GM12878 (cell line): ENCODE data around the gene SPRED2. TPM values are rescaled to one million over a fixed set of nuclear protein-coding genes. Genes with fewer than 3 reads are reported as not detected.

ENCODE experiments used
- ATAC-seq: fragments of 200-7000 bp; cut with Tn5 transposase; 3 replicates; pipeline ENCODE4 v1.9.1; 2020; ENCODE audit warnings: mild to moderate bottlenecking, moderate library complexity
- BruUV-seq: library from RNA; stranded (reverse); fragments of 400-500 nt; replicated peaks from 2 replicates; lab custom pipeline; 2021; lab: Mats Ljungman, UMichigan
- CTCF ChIA-PET: fragments of 300-600 bp; sonication (Branson Sonifier 250); formaldehyde crosslinking; extraction: SDS; loops from one replicate; lab custom pipeline; 2021; ENCODE audit warnings: inconsistent platforms; lab: Yijun Ruan, JAX
- POLR2A ChIA-PET: fragments of 350-600 bp; formaldehyde crosslinking; extraction: SDS; loops from one replicate; lab custom pipeline; 2021; ENCODE audit warnings: inconsistent platforms; lab: Charles Lee
- RAD21 ChIA-PET: fragments of 300-600 bp; sonication (Branson Sonifier 250); formaldehyde crosslinking; loops from one replicate; lab custom pipeline; 2023; ENCODE audit warnings: antibody characterized with exemption; ENCODE audit not compliant: unreplicated experiment; lab: Charles Lee
- SMC1A ChIA-PET: fragments of 300-600 bp; sonication (Branson Sonifier 250); formaldehyde crosslinking; loops from one replicate; lab custom pipeline; 2023; ENCODE audit not compliant: unreplicated experiment, uncharacterized antibody; lab: Charles Lee
- DNase-seq: peaks from one replicate; pipeline ENCODE4 v3.0.0-alpha.2; 2011; ENCODE audit warnings: low read depth, low spot score
- FAIRE-seq: peaks from 3 replicates; lab custom pipeline; 2011; peaks lifted over from hg19 to GRCh38; lab: Jason Lieb, UNC
- H2AFZ ChIP-seq: 2 replicates; pipeline ENCODE4 v1.6.0; 2011; ENCODE audit warnings: low read depth, low read length, control low read depth; ENCODE audit not compliant: control insufficient read depth
- H3K27ac ChIP-seq: 2 replicates; pipeline ENCODE4 v1.5.1; 2011; ENCODE audit warnings: control low read depth; ENCODE audit not compliant: control insufficient read depth, insufficient read depth
- H3K27me3 ChIP-seq, 2 experiments: replicated peaks in 1 of 2; 2 replicates each; pipeline versions ENCODE4 v1.6.0 to v1.6.1; 2011; ENCODE audit warnings: low read length in 1 of 2; ENCODE audit not compliant: control insufficient read depth in 2 of 2, insufficient read depth in 2 of 2
- H3K36me3 ChIP-seq, 2 experiments: 2 replicates each; pipeline ENCODE4 v1.5.1; 2011; ENCODE audit warnings: low read length in 1 of 2; ENCODE audit not compliant: control insufficient read depth in 2 of 2, insufficient read depth in 2 of 2
- H3K4me1 ChIP-seq: 2 replicates; pipeline ENCODE4 v1.6.1; 2011; ENCODE audit warnings: mild to moderate bottlenecking, low read length, moderate library complexity, mixed read lengths; ENCODE audit not compliant: control insufficient read depth, insufficient read depth
- H3K4me2 ChIP-seq: 2 replicates; pipeline ENCODE4 v1.6.0; 2011; ENCODE audit warnings: control low read depth; ENCODE audit not compliant: control insufficient read depth, insufficient read depth
- H3K4me3 ChIP-seq: fragments of 200-600 bp; sonication (generic); 2 replicates; pipeline ENCODE4 v1.5.1; 2016
- H3K79me2 ChIP-seq: 2 replicates; pipeline ENCODE4 v1.6.0; 2011; ENCODE audit warnings: low read length; ENCODE audit not compliant: control insufficient read depth, insufficient read depth
- H3K9ac ChIP-seq: 2 replicates; pipeline ENCODE4 v1.8.0; 2011; ENCODE audit warnings: low read length, control low read depth, mixed read lengths; ENCODE audit not compliant: control insufficient read depth, insufficient read depth
- H3K9me3 ChIP-seq: replicated peaks from 3 replicates; pipeline ENCODE4 v1.5.1; 2011; ENCODE audit warnings: mild to moderate bottlenecking, low read length; ENCODE audit not compliant: control insufficient read depth, insufficient read depth
- H4K20me1 ChIP-seq: 2 replicates; pipeline ENCODE4 v1.6.0; 2011; ENCODE audit not compliant: control insufficient read depth, insufficient read depth
- CBX5 ChIP-seq: sonication (generic); IDR thresholded peaks from 2 replicates; pipeline ENCODE4 v1.6.1; 2016; ENCODE audit warnings: low read depth, moderate library complexity, mild to moderate bottlenecking, inconsistent platforms
- MTA2 ChIP-seq: fragments of 450-650 bp; IDR thresholded peaks from 2 replicates; pipeline ENCODE4 v1.6.1; 2016; ENCODE audit warnings: low read depth, mild to moderate bottlenecking, moderate library complexity
- NFYB ChIP-seq: IDR thresholded peaks from 2 replicates; pipeline ENCODE4 v1.6.1; 2011; ENCODE audit warnings: low read depth, mild to moderate bottlenecking, low read length, improper control_type of control experiment, moderate library complexity; ENCODE audit not compliant: insufficient read depth
- RELA ChIP-seq: fragments of 450-650 bp; IDR thresholded peaks from 2 replicates; pipeline ENCODE4 v1.8.0; 2014; ENCODE audit warnings: borderline replicate concordance; ENCODE audit not compliant: partially characterized antibody
- RUNX3 ChIP-seq: IDR thresholded peaks from 2 replicates; pipeline ENCODE4 v1.6.1; 2012; ENCODE audit warnings: low read length, inconsistent platforms
- SP1 ChIP-seq: IDR thresholded peaks from one replicate; pipeline ENCODE4 v1.6.1; 2011; ENCODE audit warnings: low read depth, low read length
- ZBTB4 ChIP-seq: fragments of 450-650 bp; formaldehyde crosslinking; IDR thresholded peaks from 2 replicates; pipeline ENCODE4 v1.4.0; 2022; ENCODE audit warnings: mild to moderate bottlenecking, moderate library complexity
- ZBTB40 ChIP-seq: fragments of 450-650 bp; IDR thresholded peaks from 2 replicates; pipeline ENCODE4 v1.6.1; 2016; ENCODE audit warnings: mild to moderate bottlenecking, moderate library complexity, borderline replicate concordance
- ZNF207 ChIP-seq: fragments of 450-650 bp; IDR thresholded peaks from 2 replicates; pipeline ENCODE4 v1.6.1; 2014; ENCODE audit warnings: antibody characterized with exemption, mild to moderate bottlenecking, borderline replicate concordance
- WGBS: methylation state at CpG from one replicate; pipeline ENCODE4 v1.1.6; 2016; ENCODE audit warnings: low lambda C conversion rate; ENCODE audit not compliant: insufficient replicate concordance, insufficient coverage; ENCODE audit errors: missing lambda C conversion rate; 5-methylcytosine and 5-hydroxymethylcytosine counted together
- in situ Hi-C: fragments of 300-500 bp; cut with MboI; formaldehyde crosslinking; loops from 9 replicates; pipeline ENCODE4 v1.14.3; 2018; ENCODE audit warnings: mixed read lengths
- intact Hi-C: fragments of 100-400 bp; cut with micrococcal nuclease; formaldehyde crosslinking; loops from one replicate; pipeline ENCODE4 v1.14.2; 2022; ENCODE audit not compliant: unreplicated experiment
- polyA plus RNA-seq, 11 experiments: library from polyadenylated mRNA; depleted of rRNA in 4 of 11; unstranded in 6 of 11; stranded (reverse) in 5 of 11; fragments of >200 nt; fragmentation: Nextera tagmentation in 4 of 11; fragmentation: Illumina TruSeq in 1 of 11; extraction: Ambion mirVana in 4 of 11; extraction: Trizol in 1 of 11; gene quantifications; 1 replicate in 1 of 11; 2 replicates in 10 of 11; pipeline versions ENCODE4 v1.2.1 to v1.2.3, GENCODE V29; 2011 to 2016; ENCODE audit warnings: inconsistent platforms in 2 of 11, missing spikeins in 2 of 11, low read depth in 1 of 11
- total RNA-seq, 4 experiments: library from RNA; depleted of rRNA in 3 of 4; stranded (reverse); fragments of >200 nt in 3 of 4; fragmentation: Illumina TruSeq in 1 of 4; extraction: Trizol in 1 of 4; gene quantifications; 2 replicates each; pipeline versions ENCODE4 v1.2.1 to v1.2.3, GENCODE V29; 2013 to 2021

The SPRED2 gene
- total and polyA plus RNA-seq, 10 of the 15 experiments (the other 5 are each of a cell fraction or from before 2014, with no cell fraction given) = 3.0 to 23.9 (median 9.7) TPM

GRCh38 chr2:65355186-65355831 is 77.1 kb downstream of the SPRED2 start:
- no peaks in the 10 kb centered on the region for H4K20me1 ChIP-seq
- no TSS peak for BruUV-seq
- FAIRE-seq = no peak
- peaks cover 50% of the 10 kb centered on the region for H3K4me1 ChIP-seq
- H3K27ac ChIP-seq = no peak overlapping the region
- no peak for DNase-seq
- no peak for ATAC-seq
- H3K9ac ChIP-seq = no peak overlapping the region
- H3K27me3 ChIP-seq = no peaks in the 10 kb centered on the region
- intact Hi-C loops (no loop called here), in situ Hi-C loops (no loop called here)
- no peaks in the 10 kb centered on the region; the same call in 1 of the 2 replicates for H3K79me2 ChIP-seq
- no peak overlapping the region for H2AFZ ChIP-seq
- RAD21 ChIA-PET = interaction anchor here (1.1 to 4.9 kb wide), 3 partner anchors 15 to 431 kb away, joined by 3 to 28 read pairs (median 3); no protein-coding TSS in a partner anchor
- H3K4me3 ChIP-seq = no peak overlapping the region
- H3K36me3 ChIP-seq = no peaks in the 10 kb centered on the region
- POLR2A ChIA-PET = interaction anchor here (0.5 kb wide), 1 partner anchor 34 kb away, joined by 7 read pairs; no protein-coding TSS in a partner anchor
- CTCF ChIA-PET = interaction anchor here (0.7 kb wide), 1 partner anchor 189 kb away, joined by 4 read pairs; no protein-coding TSS in a partner anchor
- WGBS = 43% methylated on average over 9 of the region's 9 CpGs
- no peak overlapping the region for H3K4me2 ChIP-seq
- H3K9me3 ChIP-seq = no peaks in the 10 kb centered on the region
- TF ChIP-seq SP1 (no peak), ZNF207 (no peak), RUNX3 (no peak), CBX5 (no peak), MTA2 (no peak), RELA (no peak), ZBTB40 (no peak), ZBTB4 (CRISPR knock-in tag) (no peak), NFYB (no peak)
- SMC1A ChIA-PET = no interaction called here
